ENCODE measurements around the gene EMX2. TPM values are rescaled to one million over a fixed set of nuclear protein-coding genes. Genes with fewer than 3 reads are reported as not detected.

The EMX2 gene
- total and polyA plus RNA-seq, 2 of the 13 experiments (the other 11 are each of a cell fraction or from before 2014, with no cell fraction given), result not detected

DNA sequence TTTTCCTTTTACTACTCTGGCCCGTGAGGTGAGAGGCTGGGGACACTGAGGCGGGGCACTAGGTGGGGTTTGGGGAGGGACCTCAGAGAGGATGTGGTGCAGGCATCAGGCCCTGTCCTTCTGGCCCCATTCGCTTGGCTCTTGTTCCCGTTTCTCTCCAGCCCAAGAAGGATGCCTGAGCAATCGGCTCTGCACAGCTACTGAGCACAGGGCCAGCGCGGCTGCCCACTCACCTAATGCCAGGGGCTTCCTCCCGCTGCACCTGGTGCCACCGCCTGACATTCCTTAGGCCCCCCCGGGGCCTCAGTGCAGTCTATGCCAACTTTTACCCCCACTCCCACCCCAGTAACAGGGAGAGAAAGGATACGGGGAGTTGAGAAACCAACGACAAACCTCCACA is 12.5 kb downstream of the EMX2 start:
- no peak overlapping the region for H3K4me3 ChIP-seq (replicated peaks in 1 of 3; ENCODE audit: insufficient read depth in 1 of 3, low read depth in 2 of 3, low read length in 3 of 3)
- no peak overlapping the region for H3K27ac ChIP-seq (ENCODE audit: extremely low read length, insufficient read depth, low read length)
- H3K79me2 ChIP-seq (ENCODE audit: insufficient read depth, low read length), result no peaks in the 10 kb centered on the region
- H3K4me2 ChIP-seq (ENCODE audit: low read depth, low read length), result no peak overlapping the region
- WGBS (ENCODE audit: low lambda C conversion rate), result 5% methylated on average over 6 of the region's 12 CpGs
- no peak overlapping the region for H3K9ac ChIP-seq (ENCODE audit: insufficient read depth, low read depth, low read length)
- no peaks in the 10 kb centered on the region for H3K4me1 ChIP-seq (ENCODE audit: insufficient read depth, low read length)
- H4K20me1 ChIP-seq (ENCODE audit: insufficient read depth, low read length), result no peaks in the 10 kb centered on the region
- no peaks in the 10 kb centered on the region for H3K9me3 ChIP-seq (ENCODE audit: low read length)
- FAIRE-seq (no peak), ATAC-seq (no peak), DNase-seq (ENCODE audit: low spot score) (no peak)
- intact Hi-C loops (cut with micrococcal nuclease; ENCODE audit: unreplicated experiment), result no loop called here
- no peaks in the 10 kb centered on the region for H3K36me3 ChIP-seq (replicated peaks in 1 of 2; ENCODE audit: control insufficient read depth in 1 of 2, insufficient read depth in 2 of 2, low read length in 2 of 2)
- CTCF ChIA-PET (ENCODE audit: low intra/inter-chr PET ratio, low total read pairs), result no interaction called here
- no peak overlapping the region for H2AFZ ChIP-seq (ENCODE audit: low read length)
- POLR2A ChIA-PET, result no interaction called here
- peaks cover 4 to 73% of the 10 kb centered on the region in 2 experiments; a peak in 3 of 5 replicates for H3K27me3 ChIP-seq (ENCODE audit: control insufficient read depth in 1 of 2, insufficient read depth in 2 of 2, low read length in 2 of 2)
- in situ Hi-C loops (cut with HindIII; ENCODE audit: extremely low pct_ligation_motif_present, low pct_unique_long_range_greater_than_20kb), result no loop called here
- TF ChIP-seq RXRA (CRISPR knock-in tag; IDR thresholded peaks at IDR 0.05) (no peak), TERF1 (CRISPR knock-in tag; IDR thresholded peaks at IDR 0.05) (no peak), CBFB (CRISPR knock-in tag; IDR thresholded peaks at IDR 0.05) (no peak), BCLAF1 (IDR thresholded peaks at IDR 0.05) (no peak), NR1H2 (CRISPR knock-in tag; IDR thresholded peaks at IDR 0.05; ENCODE audit: borderline replicate concordance, low read depth) (no peak), TEAD3 (CRISPR knock-in tag; optimal IDR thresholded peaks at IDR 0.05; ENCODE audit: borderline replicate concordance) (no peak), SRSF4 (IDR thresholded peaks at IDR 0.05; ENCODE audit: low read depth, low read length, poor library complexity, severe bottlenecking) (no peak), KDM2A (CRISPR knock-in tag; IDR thresholded peaks at IDR 0.05; ENCODE audit: borderline replicate concordance, low read depth) (no peak), PHF8 (CRISPR knock-in tag; IDR thresholded peaks at IDR 0.05) (no peak), ZNF451 (CRISPR knock-in tag; IDR thresholded peaks at IDR 0.05) (no peak)
- TF ChIP-seq, protein P1, sequence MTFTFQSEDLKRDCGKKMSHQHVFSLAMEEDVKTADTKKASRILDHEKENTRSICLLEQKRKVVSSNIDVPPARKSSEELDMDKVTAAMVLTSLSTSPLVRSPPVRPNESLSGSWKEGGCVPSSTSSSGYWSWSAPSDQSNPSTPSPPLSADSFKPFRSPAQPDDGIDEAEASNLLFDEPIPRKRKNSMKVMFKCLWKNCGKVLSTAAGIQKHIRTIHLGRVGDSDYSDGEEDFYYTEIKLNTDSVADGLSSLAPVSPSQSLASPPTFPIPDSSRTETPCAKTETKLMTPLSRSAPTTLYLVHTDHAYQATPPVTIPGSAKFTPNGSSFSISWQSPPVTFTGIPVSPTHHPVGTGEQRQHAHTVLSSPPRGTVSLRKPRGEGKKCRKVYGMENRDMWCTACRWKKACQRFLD (CRISPR knock-in tag; IDR thresholded peaks at IDR 0.05; ENCODE audit: borderline replicate concordance), result no peak
- TF ChIP-seq, protein P2, sequence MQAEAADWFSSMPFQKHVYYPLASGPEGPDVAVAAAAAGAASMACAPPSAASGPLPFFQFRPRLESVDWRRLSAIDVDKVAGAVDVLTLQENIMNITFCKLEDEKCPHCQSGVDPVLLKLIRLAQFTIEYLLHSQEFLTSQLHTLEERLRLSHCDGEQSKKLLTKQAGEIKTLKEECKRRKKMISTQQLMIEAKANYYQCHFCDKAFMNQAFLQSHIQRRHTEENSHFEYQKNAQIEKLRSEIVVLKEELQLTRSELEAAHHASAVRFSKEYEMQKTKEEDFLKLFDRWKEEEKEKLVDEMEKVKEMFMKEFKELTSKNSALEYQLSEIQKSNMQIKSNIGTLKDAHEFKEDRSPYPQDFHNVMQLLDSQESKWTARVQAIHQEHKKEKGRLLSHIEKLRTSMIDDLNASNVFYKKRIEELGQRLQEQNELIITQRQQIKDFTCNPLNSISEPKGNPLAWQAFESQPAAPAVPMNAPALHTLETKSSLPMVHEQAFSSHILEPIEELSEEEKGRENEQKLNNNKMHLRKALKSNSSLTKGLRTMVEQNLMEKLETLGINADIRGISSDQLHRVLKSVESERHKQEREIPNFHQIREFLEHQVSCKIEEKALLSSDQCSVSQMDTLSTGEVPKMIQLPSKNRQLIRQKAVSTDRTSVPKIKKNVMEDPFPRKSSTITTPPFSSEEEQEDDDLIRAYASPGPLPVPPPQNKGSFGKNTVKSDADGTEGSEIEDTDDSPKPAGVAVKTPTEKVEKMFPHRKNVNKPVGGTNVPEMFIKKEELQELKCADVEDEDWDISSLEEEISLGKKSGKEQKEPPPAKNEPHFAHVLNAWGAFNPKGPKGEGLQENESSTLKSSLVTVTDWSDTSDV (CRISPR knock-in tag; IDR thresholded peaks at IDR 0.05), result no peak
- TF ChIP-seq, protein P3, sequence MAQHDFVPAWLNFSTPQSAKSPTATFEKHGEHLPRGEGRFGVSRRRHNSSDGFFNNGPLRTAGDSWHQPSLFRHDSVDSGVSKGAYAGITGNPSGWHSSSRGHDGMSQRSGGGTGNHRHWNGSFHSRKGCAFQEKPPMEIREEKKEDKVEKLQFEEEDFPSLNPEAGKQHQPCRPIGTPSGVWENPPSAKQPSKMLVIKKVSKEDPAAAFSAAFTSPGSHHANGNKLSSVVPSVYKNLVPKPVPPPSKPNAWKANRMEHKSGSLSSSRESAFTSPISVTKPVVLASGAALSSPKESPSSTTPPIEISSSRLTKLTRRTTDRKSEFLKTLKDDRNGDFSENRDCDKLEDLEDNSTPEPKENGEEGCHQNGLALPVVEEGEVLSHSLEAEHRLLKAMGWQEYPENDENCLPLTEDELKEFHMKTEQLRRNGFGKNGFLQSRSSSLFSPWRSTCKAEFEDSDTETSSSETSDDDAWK (CRISPR knock-in tag; IDR thresholded peaks at IDR 0.05), result no peak
- no TSS peak for BruUV-seq (replicated peaks)
